HG03575 (cell line): ENCODE data around the gene ELK3.

Source experiments
- ATAC-seq: cut with Tn5 transposase; IDR thresholded peaks from one replicate; pipeline ENCODE4 v1.9.1; 2021; ENCODE audit not compliant: unreplicated experiment, insufficient number of reproducible peaks, low FRiP score; ENCODE audit errors: extremely low read depth

The ELK3 gene

DNA sequence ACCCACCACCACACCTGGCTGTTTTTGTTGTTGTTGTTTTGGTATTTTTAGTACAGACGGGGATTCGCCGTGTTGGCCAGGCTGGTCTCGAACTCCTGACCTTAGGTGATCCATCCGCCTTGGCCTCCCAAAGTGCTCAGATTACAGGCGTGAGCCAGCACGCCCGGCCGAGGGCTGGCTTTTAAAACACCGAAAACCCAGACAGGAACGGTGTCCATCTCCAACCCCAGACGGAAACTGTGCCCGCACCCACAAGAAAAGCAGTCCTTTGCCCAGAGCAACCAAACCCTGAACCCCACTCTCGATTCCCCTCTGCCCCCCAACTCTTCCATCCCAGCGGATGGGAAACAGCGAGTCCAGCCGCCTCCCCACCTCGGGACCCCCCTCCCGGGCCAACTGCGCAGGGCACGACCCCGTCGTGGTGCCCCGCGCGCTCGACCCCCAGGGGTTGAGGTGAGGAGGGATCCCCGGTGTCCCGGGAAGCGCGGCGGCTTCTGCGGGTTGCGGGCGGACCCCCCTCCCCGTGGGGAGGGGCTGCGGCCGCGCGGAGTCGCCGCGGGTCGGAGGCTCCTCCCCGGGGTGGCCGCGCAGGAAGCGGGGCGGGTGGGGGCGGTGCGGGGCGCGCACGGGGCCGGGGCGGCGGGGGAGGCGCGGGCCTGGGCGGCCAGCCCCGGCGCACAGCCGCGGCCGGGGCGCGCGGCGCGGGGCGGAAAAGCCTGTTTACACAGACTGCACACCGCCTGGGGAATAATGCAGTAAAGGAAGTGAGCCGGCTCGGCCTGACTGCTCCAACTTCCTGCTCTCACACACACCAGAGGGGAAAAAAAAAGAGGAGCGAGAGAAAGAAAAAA is at the start of gene ELK3:
Gene ELK3, plus strand, starts transcription at position 651 of the 851 bp plus-strand sequence.
- no peak for ATAC-seq

DNA sequence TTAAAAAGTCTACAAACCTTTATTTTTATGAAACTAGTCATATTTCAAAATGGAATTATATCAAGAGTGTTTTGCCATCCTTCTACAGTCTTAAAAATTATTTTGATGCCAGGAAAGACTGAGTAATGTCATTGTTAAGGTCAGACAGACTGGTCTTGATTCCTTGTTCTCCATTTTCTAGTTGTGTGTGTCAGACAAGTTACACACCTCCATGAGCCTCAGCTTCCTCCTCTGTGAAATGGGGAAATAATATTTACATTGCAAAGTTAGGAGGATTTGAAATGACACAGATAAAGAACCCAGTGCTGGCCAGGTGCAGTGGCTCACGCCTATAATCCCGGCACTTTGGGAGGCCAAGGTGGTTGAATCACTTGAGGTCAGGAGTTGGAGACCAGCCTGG is 47.4 kb upstream of the ELK3 start:
- ATAC-seq, result no peak

DNA sequence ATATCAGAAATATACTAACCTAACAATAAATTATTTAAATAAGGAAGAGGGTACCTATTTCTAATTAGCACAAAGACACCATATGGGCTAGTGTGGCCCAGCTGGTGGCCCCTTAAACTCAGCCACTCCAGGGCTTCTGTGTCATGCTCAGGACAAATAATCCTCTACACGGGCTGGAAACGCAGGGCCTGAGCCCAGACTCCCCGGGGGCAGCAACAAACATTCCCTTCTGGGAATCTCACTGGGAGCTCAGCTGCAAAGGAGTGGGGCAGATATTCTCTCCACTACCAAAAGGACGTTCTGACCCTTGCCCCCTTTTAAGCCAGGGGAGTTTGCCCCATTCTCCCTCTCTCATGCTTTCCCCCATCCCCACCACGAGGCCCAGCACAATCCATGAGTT is 43.7 kb upstream of the ELK3 start:
- no peak for ATAC-seq

DNA sequence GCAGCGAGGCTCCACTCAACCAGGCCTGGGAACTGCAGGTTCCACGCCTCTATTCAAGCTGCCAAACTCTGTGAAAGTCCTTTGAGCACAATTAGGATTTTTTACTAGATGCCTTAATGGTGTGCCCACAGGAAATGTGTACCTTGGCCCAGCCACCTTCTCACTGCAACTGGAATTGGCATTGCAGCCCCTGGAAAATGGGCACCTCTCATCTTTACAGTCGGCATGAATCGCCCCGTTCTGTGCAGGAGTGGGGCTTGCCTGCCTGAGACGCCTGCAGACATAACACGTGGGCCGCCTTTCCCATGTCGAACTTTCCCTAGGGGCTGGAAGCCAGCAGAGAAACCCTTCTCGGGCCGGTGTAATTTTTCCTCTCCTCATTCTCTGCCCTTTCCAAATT is 42.0 kb upstream of the ELK3 start:
- ATAC-seq, result no peak

DNA sequence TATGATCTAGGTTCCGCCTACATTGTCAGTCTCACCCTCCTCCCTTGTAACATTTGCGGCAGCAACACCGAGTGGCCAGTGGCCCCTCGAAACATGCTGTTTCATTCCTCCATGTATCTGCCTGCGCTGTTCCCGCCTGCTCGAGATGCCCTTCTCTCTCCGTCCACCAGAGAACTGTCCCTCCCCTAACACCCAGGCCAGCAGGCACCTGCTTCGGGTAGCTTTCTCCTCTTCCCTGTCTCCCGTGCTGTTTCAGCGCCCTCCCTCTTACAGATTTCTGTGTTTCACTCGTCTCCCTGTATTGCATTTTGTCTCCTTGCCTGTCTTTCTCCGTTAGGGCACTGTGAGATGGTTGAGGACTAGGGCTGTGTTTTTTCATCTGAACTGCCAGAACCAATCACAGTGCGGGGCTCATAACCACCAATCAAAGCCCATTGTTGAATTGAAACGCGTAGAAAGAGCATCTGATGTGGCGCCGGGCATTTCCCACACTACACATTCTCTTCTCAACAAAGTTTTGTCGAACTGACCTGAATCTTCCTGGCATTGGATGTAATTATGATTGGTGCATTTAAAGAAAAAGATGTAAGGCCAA is 40.9 kb upstream of the ELK3 start:
- no peak for ATAC-seq

DNA sequence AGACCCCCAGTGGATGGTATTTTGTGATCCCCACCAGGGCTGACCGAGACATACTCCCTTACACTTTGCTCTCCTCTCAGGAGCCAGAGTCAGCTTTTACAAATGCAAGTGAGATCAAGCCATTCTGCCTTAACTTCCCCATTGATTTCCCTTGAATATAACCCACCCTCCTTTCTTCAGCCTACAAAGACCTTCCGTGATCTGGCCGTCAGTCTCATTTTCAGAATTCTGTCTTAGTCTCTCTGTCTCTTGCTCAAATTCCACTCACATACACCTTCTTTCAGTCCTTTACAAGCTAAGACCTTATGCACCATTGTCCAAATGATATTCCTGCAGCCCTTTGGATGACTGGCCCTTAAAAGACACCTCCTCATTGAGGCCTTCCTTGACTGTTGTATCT is 39.0 kb upstream of the ELK3 start:
- no peak for ATAC-seq

DNA sequence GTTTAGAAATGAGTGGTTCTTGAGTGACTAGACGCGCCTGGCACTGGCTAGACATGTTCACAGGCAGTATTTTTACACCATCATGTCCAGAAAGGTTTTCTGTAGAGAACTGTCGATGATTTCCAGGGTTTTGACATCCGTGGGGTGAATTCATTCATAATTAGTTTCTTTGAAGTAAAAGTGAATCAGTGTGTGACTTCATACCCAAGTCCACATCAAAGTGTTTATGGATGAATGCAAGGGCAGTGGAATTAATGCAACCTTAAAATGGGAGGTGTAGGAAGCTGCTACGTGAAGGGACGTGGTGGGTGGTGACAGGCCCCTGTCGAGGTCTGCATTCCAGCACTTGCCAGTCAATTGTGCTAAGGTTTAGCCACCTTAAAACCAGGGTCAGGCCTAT is 38.4 kb upstream of the ELK3 start:
- no peak for ATAC-seq

DNA sequence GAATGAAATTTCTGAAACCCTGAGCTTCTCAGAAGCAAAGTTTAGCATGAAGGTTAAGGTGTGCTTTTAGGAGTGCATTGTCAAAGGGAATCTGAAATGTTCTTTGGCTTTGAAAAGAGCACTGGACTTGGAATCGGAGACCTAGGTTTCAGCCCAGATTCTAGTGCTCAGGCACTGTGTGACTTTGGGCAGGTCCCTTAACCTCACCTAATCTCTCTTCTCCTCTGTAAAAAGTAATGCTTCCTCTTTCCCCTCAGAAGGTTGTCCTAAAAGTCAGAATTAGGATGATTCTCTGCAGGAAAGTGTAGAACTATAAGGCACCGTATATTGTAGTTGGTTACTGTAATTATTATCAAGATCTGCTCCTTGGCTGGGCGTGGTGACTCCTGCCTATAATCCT is 38.0 kb upstream of the ELK3 start:
- no peak for ATAC-seq

DNA sequence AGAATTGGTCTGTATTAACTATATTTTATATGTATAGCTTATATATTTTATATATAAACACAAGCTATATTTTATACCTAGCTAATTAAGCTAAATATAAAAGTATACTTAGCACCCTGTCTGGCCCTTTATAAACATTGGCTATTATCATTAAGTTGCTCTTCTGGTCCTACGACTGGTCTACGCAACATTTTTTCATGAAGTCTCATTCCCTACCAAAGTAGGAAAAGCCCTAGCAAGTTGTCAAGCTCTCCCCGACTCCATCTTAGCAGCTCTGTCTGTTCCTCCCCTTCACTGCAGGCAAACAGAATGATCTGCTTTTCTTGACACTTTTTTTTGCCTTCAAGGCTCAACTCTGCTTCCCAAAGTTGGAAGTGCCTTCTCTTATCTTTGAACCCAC is 36.7 kb upstream of the ELK3 start:
- ATAC-seq, result no peak

DNA sequence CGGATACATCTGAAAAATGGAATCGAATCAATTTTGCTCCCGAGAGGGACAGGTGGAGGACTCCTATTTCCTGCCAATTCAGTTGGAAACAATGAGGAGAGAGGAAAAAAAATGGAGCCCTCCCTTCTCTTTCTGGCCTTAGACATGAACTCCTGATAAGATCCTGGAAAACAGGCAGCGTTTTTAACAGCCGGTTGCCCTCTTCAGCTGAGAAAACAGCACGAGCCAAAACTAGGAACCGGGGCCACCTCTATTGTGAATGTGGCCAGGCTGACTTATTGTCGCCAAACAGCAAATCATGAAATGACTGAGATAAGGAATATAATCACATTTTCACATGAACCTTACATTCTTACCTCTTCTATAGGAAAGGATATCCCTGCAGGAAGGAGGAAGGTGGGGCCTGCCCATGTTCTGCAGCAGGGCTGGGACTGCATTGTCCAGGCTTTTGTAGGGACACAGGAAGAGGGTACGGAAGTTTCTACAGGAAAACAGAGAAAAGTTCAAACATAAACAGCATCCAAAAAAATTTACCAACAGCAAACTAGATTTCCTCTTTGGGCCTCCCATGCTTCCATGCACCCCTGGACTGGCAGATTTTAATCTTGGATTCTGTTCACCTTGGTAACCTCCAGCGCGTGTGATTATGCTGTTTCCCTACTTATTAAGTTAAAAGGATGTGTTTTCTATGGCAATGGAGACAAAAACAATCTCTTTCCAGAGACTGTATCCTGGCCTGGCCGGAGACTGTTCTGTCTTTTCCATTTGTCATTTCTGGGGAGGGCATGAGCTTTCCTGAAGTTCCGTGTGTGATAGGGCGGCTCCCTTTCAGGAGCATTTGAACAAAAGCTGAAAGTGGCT is 29.0 kb upstream of the ELK3 start:
- no peak for ATAC-seq

DNA sequence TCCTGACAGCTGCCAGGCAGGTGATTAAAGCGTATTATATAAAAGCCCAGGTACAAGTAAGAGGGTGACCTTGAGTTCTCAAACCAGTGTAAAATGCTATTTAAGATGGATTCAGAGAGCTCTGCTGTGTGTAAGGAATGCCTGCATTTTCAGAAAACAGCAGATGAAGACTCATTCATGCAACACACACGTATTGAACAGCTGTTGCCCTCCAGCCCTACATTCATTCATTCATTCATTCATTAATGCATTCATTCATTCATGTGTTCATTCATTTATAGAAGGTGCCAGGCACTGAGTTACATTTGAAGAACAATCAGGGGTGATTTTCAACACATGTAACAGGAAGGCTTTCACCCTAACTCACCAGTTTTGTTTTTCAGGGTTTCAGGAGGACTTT is 27.4 kb upstream of the ELK3 start:
- no peak for ATAC-seq

DNA sequence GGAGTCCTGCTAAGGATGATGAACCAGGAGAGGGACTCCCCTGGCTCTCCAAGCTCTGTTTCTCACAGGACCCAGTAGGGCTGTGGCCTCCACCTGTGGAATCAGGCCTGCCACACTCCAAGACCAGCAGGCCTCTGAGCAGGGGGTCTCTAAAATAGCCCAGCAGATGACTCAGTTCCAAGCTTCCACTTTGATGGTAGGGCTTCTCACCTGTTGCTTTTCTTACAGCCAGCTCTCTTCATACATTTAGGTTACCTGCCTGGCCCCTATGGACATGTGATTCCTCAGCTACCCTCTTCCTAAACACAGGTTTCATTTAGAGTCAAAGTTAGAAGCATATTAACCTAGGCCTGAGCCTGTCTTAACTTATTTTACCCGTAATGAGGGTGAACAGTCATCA is 26.7 kb upstream of the ELK3 start:
- ATAC-seq, result no peak

DNA sequence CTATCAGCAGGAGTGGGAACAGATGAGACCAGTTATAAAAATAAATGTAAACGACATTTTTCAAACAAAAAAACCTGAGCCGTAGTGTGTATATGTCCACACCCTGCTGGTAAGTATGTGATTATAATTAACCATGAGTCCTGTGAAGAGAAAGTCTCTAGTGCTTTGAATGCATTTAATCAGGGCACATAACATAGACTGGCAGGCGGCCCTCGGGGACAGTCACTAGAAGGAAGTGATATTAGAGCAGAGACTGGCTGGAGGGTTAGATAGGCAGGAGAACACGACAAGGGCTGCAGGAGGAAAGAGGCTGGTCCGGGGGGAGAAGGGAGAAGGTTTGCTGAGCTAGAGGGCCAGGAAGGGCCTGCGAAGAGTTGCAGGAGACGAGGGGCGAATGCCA is 23.8 kb upstream of the ELK3 start:
- no peak for ATAC-seq

DNA sequence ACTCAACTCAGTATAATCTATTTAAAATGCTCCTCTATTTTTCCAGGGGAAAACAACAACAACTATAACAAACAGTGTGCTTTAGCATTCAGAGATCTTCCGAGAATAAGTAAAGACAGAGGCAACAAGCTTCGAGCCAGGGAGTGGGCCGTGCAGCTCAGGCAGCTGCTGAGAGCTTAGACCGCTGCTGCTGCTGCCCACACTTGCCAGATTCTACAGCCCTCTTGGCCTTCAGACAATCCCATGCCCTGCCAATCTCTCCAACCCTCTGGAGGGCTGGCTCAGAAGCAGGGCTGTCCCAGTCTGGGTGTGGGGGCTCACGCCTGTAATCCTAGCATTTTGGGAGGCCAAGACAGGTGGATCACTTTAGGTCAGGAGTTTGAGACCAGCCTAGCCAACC is 23.4 kb upstream of the ELK3 start:
- ATAC-seq, result no peak

DNA sequence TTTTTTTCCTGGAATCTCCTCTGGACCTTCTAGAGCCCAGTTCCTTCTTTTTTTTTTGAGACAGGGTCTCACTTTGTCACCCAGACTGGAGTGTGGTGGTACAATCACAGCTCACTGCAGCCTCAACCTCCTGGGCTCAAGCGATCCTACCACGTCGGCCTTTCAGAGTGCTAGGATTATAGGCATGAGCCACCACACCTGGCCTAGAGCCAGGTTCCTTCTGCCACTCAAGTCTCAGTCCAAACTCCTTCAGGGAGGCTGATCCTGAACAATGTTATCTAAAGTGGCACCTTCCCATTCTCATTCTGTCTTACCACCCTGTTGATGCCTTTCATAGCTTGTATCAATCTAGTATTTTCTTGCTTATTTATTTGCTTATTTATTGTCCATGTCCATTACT is 22.3 kb upstream of the ELK3 start:
- no peak for ATAC-seq

DNA sequence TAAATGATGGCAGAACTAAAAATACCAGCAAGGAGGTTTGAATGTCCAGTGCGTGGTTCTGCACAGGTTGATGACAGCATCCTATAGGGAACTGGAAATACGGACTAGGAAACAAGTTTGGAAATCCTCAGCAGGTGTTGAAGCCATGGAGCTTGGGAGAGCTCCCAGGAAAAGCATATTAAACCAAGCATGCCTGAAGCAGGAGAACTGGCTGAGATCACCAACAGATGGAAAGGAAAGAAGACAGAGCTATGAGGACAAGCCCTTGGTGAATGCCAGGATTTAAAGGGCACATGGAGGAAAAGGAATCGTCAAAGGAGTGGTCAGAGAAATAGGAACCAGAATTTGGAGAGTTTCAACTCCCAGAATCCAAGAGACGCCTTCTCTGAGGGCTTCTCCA is 21.2 kb upstream of the ELK3 start:
- ATAC-seq, result no peak

DNA sequence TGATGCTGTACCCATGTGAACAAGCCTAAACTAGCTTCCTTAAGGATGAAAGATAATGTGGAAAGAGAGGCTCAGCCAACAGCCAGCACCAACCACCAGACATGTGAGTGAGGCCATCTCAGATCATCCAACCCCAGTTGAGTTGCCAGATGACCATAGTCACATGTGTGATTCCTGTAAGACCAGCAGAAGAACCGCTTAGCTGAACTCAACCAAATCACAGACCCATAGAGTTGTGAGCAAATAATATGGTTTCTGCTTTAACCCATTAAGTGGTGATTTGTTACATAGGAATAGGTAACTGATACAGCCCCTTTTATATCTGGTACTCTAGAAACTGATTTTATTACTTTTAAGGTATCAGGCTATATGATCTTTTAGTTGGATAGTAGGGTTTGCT is 17.6 kb upstream of the ELK3 start:
- ATAC-seq, result no peak

DNA sequence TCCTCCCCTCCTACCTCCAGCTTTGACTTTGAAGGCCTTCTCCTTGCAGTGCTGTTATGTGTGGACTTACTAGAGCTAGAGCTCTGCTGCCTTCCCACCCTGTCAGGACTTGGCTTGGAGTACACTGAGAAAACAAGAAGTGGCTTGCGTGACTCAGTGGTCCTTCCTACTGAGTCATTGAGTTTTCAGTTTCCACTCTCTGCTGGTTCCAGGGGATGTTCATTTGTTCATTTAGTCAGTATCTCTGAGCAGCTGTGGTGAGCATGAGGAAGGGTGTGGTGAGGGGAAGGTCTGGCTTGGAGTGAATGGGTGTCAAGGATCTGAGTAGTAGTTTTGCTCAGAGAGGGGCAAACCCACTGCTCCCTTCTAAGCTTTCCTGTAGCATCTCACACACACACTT is 17.2 kb upstream of the ELK3 start:
- ATAC-seq, result no peak

DNA sequence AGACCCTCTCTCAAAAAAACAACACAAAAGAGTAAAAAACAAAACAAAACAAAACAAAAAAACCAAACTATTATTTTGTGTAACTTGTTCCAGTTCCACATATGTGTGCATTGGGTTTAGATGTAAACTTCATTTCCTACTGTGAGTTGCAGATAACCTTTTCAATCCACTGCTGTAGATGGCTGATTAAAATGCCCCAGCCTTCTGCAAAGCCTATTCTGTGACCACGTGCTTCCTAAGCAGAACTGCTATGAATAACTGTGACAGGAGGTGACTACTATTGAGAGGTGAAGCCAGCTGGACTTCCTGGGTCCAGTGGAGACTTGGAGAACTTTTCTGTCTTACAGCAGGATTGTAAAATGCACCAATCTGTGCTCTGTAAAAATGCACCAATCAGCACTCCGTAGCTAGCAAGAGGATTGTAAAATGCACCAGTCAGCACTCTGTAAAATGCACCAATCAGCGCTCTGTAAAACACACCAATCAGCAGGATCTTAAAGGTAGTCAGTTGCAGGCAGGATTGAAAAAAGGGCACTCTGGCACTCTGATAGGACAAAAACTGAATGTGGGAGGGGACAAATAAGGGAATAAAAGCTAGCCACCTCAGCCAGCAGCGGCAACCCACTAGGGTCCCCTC is 10.3 kb upstream of the ELK3 start:
- no peak for ATAC-seq

DNA sequence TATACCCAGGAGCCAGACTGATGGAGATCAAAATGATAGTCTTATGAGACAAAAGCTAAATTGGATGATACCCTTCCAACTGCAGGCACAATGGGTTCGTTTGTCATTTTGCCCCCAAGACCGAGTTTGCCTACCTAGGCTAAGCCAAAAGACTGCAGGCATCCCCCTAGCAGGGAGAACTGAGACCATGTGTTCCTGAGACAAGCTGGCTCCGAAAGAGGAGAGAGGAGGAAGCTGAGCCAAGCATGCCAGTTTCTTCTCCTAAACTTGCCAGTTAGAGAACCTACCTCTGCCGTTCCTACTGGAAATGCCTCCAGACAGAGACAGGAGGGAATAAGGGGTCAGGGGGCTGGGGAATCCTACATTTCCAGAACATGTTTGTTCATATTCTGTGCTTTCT is 8.3 kb upstream of the ELK3 start:
- ATAC-seq, result no peak
